ENCODE results near the gene LIPA. TPM values are rescaled to one million over a fixed set of nuclear protein-coding genes. Genes with fewer than 3 reads are reported as not detected.

Gene LIPA
- total RNA-seq, 1 donor from 2014 or later: 18.9 TPM

DNA sequence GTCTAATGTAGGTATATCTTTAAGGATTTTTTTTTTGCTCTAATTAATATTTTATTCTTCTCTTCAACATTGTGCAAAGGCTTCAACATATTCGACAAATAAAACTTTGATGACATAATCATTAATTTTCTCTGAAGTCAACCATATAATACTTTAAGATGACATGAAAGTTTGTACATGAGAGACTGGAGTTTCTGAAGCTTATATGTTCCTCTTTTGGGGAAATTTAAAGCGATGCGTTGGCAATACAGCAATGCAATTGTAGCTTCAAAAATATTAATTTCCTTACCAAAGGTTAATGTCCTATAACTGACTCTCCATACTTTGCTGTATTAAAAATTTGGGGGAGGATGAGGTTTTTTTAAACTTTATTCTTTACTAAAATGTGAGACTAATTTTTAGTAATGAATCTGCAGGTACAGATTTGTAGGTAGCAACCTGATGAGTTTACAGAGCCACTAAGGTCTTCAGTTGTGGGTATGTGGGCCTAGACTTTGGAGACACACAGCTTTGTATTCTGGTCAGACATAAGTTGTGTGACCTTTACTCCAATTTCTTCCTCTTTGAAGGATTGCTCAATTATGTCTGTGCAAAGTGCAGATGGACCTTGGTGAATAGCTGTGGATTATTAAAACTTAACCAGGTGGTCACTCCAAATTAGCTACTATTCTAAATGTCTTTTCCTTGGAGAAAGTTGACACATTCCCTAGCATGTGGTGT, 18.0 kb upstream of the LIPA start:
- Histone ChIP-seq H3K79me2 (ENCODE audit: low read depth) (no peaks in the 10 kb centered on the region), H3F3A (ENCODE audit: low read depth) (no peaks in the 10 kb centered on the region), H3K4me2 (no peak overlapping the region), H3K9ac (no peak overlapping the region), H3K9me3 (ENCODE audit: low read depth) (no peaks in the 10 kb centered on the region), H2AFZ (replicated peaks) (no peak overlapping the region), H3K27me3 (no peaks in the 10 kb centered on the region), H3K4me1 (peaks cover 5% of the 10 kb centered on the region), H3K4me3 (no peak overlapping the region), H4K20me1 (ENCODE audit: low read depth) (no peaks in the 10 kb centered on the region), H3K36me3 (no peaks in the 10 kb centered on the region), H3K27ac (no peak overlapping the region)
- Mint-ChIP-seq H3K27ac (no peak overlapping the region), H3K4me1 (peaks cover 6% of the 10 kb centered on the region), H3K36me3 (no peaks in the 10 kb centered on the region), H3K9me3 (no peaks in the 10 kb centered on the region), H3K4me3 (no peak overlapping the region), H3K27me3 (ENCODE audit: insufficient read depth, low read depth) (peaks cover 5% of the 10 kb centered on the region)
- TF ChIP-seq EZH2phosphoT487 (IDR thresholded peaks at IDR 0.05) (no peak), EZH2 (IDR thresholded peaks at IDR 0.05) (no peak)
- TF ChIP-seq, protein P1, sequence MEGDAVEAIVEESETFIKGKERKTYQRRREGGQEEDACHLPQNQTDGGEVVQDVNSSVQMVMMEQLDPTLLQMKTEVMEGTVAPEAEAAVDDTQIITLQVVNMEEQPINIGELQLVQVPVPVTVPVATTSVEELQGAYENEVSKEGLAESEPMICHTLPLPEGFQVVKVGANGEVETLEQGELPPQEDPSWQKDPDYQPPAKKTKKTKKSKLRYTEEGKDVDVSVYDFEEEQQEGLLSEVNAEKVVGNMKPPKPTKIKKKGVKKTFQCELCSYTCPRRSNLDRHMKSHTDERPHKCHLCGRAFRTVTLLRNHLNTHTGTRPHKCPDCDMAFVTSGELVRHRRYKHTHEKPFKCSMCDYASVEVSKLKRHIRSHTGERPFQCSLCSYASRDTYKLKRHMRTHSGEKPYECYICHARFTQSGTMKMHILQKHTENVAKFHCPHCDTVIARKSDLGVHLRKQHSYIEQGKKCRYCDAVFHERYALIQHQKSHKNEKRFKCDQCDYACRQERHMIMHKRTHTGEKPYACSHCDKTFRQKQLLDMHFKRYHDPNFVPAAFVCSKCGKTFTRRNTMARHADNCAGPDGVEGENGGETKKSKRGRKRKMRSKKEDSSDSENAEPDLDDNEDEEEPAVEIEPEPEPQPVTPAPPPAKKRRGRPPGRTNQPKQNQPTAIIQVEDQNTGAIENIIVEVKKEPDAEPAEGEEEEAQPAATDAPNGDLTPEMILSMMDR (IDR thresholded peaks at IDR 0.05): no peak
- DNase-seq (ENCODE audit: low spot score): no peak

GRCh38 chr10:89266721-89267453, 15.3 kb upstream of the LIPA start:
- no peaks in the 10 kb centered on the region for H3K4me1 ChIP-seq
- H3K36me3 ChIP-seq: no peaks in the 10 kb centered on the region
- no peak overlapping the region for H3K4me3 ChIP-seq
- H3K27ac Mint-ChIP-seq: no peak overlapping the region
- H2AFZ ChIP-seq (replicated peaks): no peak overlapping the region
- no peak overlapping the region for H3K27ac ChIP-seq
- H3K79me2 ChIP-seq (ENCODE audit: low read depth): no peaks in the 10 kb centered on the region
- no peak overlapping the region for H3K4me2 ChIP-seq
- peaks cover 6% of the 10 kb centered on the region for H3K4me1 Mint-ChIP-seq
- no peaks in the 10 kb centered on the region for H3K9me3 ChIP-seq (ENCODE audit: low read depth)
- no peak for DNase-seq (ENCODE audit: low spot score)
- H3K9ac ChIP-seq: no peak overlapping the region
- H3K9me3 Mint-ChIP-seq: no peaks in the 10 kb centered on the region
- no peak overlapping the region for H3K4me3 Mint-ChIP-seq
- H3K27me3 ChIP-seq: no peaks in the 10 kb centered on the region
- H3K27me3 Mint-ChIP-seq (ENCODE audit: insufficient read depth, low read depth): peaks cover 3% of the 10 kb centered on the region
- H3F3A ChIP-seq (ENCODE audit: low read depth): no peaks in the 10 kb centered on the region
- TF ChIP-seq EZH2 (IDR thresholded peaks at IDR 0.05) (no peak), EZH2phosphoT487 (IDR thresholded peaks at IDR 0.05) (no peak)
- TF ChIP-seq, protein P1 (IDR thresholded peaks at IDR 0.05): no peak
- no peaks in the 10 kb centered on the region for H3K36me3 Mint-ChIP-seq
- H4K20me1 ChIP-seq (ENCODE audit: low read depth): no peaks in the 10 kb centered on the region

DNA sequence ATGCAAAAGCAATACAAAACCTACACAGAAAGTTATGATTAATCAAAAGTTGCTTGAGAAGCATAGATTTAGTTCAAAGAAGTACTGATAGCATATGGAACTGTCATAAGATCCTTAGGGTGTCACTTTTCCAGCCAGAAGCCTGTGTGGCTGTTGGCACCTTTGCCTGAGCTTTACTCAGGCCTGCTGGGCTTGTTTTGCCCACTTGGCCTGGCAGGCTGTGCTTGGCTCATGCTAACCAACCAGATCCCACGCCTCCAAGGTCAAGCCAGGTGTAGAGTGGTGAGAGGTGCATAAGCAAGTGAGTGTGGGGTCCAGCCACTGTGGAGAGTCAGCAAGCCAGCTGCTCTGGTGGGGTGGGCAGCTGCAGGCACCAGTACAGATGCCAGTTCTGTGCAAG, 12.0 kb upstream of the LIPA start:
- peaks cover 14% of the 10 kb centered on the region for H3K4me1 Mint-ChIP-seq
- H3K79me2 ChIP-seq (ENCODE audit: low read depth): no peaks in the 10 kb centered on the region
- no peaks in the 10 kb centered on the region for H3K9me3 ChIP-seq (ENCODE audit: low read depth)
- H3K27ac ChIP-seq: no peak overlapping the region
- H3K4me3 ChIP-seq: no peak overlapping the region
- H3K4me2 ChIP-seq: no peak overlapping the region
- H3K27me3 ChIP-seq: no peaks in the 10 kb centered on the region
- H3K27me3 Mint-ChIP-seq (ENCODE audit: insufficient read depth, low read depth): no peaks in the 10 kb centered on the region
- TF ChIP-seq EZH2 (IDR thresholded peaks at IDR 0.05) (no peak), EZH2phosphoT487 (IDR thresholded peaks at IDR 0.05) (no peak)
- TF ChIP-seq, protein P1 (IDR thresholded peaks at IDR 0.05): no peak
- H3K4me1 ChIP-seq: no peaks in the 10 kb centered on the region
- no peaks in the 10 kb centered on the region for H3K9me3 Mint-ChIP-seq
- no peaks in the 10 kb centered on the region for H3K36me3 Mint-ChIP-seq
- H3K9ac ChIP-seq: no peak overlapping the region
- no peaks in the 10 kb centered on the region for H3F3A ChIP-seq (ENCODE audit: low read depth)
- H3K27ac Mint-ChIP-seq: no peak overlapping the region
- DNase-seq (ENCODE audit: low spot score): no peak
- no peaks in the 10 kb centered on the region for H3K36me3 ChIP-seq
- H2AFZ ChIP-seq (replicated peaks): no peak overlapping the region
- H4K20me1 ChIP-seq (ENCODE audit: low read depth): no peaks in the 10 kb centered on the region
- H3K4me3 Mint-ChIP-seq: no peak overlapping the region
